HG02943 (cell line): ENCODE results near the gene RAX2.
"Not testable (repeated sequence)": the region's sequence is repeated elsewhere in the genome, so short reads cannot be mapped to it uniquely, and the experiment has no call there.

Experiments
- ATAC-seq: cut with Tn5 transposase; IDR thresholded peaks from one replicate; pipeline ENCODE4 v1.9.1; 2021; ENCODE audit warnings: mild to moderate bottlenecking, low read depth, moderate library complexity; ENCODE audit not compliant: unreplicated experiment

RAX2 gene

GRCh38 chr19:3762130-3762473 is 9.9 kb downstream of the RAX2 start:
- ATAC-seq, result no peak

GRCh38 chr19:3761382-3762129 is 10.5 kb downstream of the RAX2 start, which contains the start of gene APBA3:
Gene APBA3, minus strand, starts transcription at chr19:3761692. Its CDS starts 1,428 bp downstream, at chr19:3760264.
- no peak for ATAC-seq

- no peak for ATAC-seq
These were observed 11.1 kb downstream of the RAX2 start for GRCh38 chr19:3760871-3761361.

- ATAC-seq, result no peak
These were observed 12.4 kb downstream of the RAX2 start for GRCh38 chr19:3759482-3760254.

GRCh38 chr19:3758297-3758696 is 13.7 kb downstream of the RAX2 start:
- not testable (repeated sequence) for ATAC-seq

GRCh38 chr19:3757705-3758104 is 14.3 kb downstream of the RAX2 start:
- not testable (repeated sequence) for ATAC-seq

GRCh38 chr19:3753631-3754410 is 18.2 kb downstream of the RAX2 start:
- no peak for ATAC-seq

GRCh38 chr19:3752492-3752891 is 19.5 kb downstream of the RAX2 start:
- no peak for ATAC-seq

GRCh38 chr19:3751236-3751635 is 20.8 kb downstream of the RAX2 start:
- ATAC-seq, result no peak

- ATAC-seq, result no peak
These were observed 21.8 kb downstream of the RAX2 start for GRCh38 chr19:3750211-3750610.

GRCh38 chr19:3748965-3749364 is 23.1 kb downstream of the RAX2 start:
- ATAC-seq, result no peak

GRCh38 chr19:3746371-3747056 is 25.5 kb downstream of the RAX2 start:
- ATAC-seq, result no peak

GRCh38 chr19:3745363-3746045 is 26.5 kb downstream of the RAX2 start:
- no peak for ATAC-seq

- no peak for ATAC-seq
These were observed 28.5 kb downstream of the RAX2 start for GRCh38 chr19:3743486-3743885.

GRCh38 chr19:3740431-3740830 is 31.6 kb downstream of the RAX2 start:
- no peak for ATAC-seq

GRCh38 chr19:3738477-3739220 is 33.4 kb downstream of the RAX2 start:
- ATAC-seq, result no peak

- no peak for ATAC-seq
These were observed 34.4 kb downstream of the RAX2 start for GRCh38 chr19:3737487-3738205.

- ATAC-seq, result no peak
These were observed 35.8 kb downstream of the RAX2 start for GRCh38 chr19:3736106-3736724.
